Colonic mucosa (tissue), 4 donors: Measurements from ENCODE around the gene SND1. TPM values are rescaled to one million over a fixed set of nuclear protein-coding genes. Genes with fewer than 3 reads are reported as not detected.

Experiments used
- DNase-seq: peaks from one replicate; pipeline ENCODE4 v3.0.0-alpha.2; 2020
- H3K27ac ChIP-seq: fragments of 200-600 bp; one replicate; pipeline ENCODE4 v1.8.0; 2021
- H3K27me3 ChIP-seq: fragments of 200-600 bp; one replicate; pipeline ENCODE4 v1.8.0; 2021
- H3K36me3 ChIP-seq: fragments of 200-600 bp; one replicate; pipeline ENCODE4 v1.8.0; 2021
- H3K4me1 ChIP-seq: fragments of 200-600 bp; one replicate; pipeline ENCODE4 v1.8.0; 2021; ENCODE audit warnings: mild to moderate bottlenecking
- H3K4me3 ChIP-seq: fragments of 200-600 bp; one replicate; pipeline ENCODE4 v1.8.0; 2021
- H3K9ac ChIP-seq, 2 donors: one replicate each; pipeline ENCODE4 v1.7.0; 2013; ENCODE audit warnings: control low read depth in 2 of 2, low read depth in 2 of 2, low read length in 2 of 2
- H3K9me3 ChIP-seq: fragments of 200-600 bp; one replicate; pipeline ENCODE4 v1.8.0; 2021
- intact Hi-C: fragments of 100-400 bp; cut with DNase I; formaldehyde crosslinking; loops from one replicate; pipeline ENCODE4 v1.14.1; 2022
- total RNA-seq, 2 donors: library from RNA; stranded (reverse); fragmentation: NEBNext Ultra II Directional in 1 of 2; extraction: Animal tissue kit (Norgen Biotek cat#: 25700) in 1 of 2; gene quantifications; one replicate each; pipeline ENCODE4 v1.2.1, GENCODE V29; 2021
- TF ChIP-seq, protein P1 (sequence below): fragments of 200-600 bp; IDR thresholded peaks from one replicate; pipeline ENCODE4 v1.8.0; 2022; ENCODE audit warnings: antibody characterized with exemption, mild to moderate bottlenecking
- donor health status: healthy.
- donor health status: DM: no; HTN: no; CAD: no.
- donor health status: DM: no; HTN: no; CAD: no.

Gene SND1
- total RNA-seq, 2 donors from 2014 or later, result 134 to 163 TPM

DNA sequence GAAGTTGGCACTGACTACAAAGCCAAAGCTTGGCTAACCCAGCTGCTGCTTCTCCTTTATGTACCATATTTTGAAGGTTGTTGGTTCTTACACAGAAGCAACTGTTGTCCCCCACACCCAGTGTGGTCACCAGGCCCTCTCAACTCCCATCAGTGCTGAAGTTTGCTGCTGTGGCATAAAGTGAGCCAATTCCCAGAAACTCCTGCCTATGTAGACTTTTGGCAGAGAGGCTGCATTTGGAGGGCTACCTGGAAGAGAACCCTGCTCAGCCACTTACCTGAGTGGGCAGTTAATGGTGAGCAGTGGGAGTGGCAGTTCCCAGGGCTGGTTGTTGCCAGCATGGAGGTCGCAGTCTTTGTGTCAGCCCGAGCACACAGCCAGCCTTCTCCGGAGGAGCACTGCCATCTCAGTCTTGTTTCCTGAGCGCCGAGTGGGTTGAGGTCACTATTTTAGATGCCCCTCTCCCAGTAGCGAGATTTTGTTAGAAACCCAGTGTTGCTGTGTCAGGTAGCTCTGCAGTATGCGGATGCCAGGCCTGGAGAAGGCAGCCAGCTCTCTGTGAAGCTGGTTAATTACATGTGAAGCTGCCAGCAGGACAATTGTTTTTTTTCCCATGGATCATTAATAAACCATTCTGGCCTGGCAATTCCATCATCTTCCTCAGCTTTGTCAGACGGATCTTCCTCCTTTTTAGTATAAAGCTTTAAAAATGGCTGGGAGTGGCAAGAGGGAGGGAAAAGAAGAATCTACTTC is 354.7 kb downstream of the SND1 start:
- Histone ChIP-seq H3K27me3 (no peaks in the 10 kb centered on the region), H3K4me3 (no peak overlapping the region), H3K9me3 (no peaks in the 10 kb centered on the region), H3K4me1 (no peaks in the 10 kb centered on the region), H3K9ac (no peak overlapping the region), H3K27ac (no peak overlapping the region), H3K36me3 (no peaks in the 10 kb centered on the region)
- TF ChIP-seq, protein P1, sequence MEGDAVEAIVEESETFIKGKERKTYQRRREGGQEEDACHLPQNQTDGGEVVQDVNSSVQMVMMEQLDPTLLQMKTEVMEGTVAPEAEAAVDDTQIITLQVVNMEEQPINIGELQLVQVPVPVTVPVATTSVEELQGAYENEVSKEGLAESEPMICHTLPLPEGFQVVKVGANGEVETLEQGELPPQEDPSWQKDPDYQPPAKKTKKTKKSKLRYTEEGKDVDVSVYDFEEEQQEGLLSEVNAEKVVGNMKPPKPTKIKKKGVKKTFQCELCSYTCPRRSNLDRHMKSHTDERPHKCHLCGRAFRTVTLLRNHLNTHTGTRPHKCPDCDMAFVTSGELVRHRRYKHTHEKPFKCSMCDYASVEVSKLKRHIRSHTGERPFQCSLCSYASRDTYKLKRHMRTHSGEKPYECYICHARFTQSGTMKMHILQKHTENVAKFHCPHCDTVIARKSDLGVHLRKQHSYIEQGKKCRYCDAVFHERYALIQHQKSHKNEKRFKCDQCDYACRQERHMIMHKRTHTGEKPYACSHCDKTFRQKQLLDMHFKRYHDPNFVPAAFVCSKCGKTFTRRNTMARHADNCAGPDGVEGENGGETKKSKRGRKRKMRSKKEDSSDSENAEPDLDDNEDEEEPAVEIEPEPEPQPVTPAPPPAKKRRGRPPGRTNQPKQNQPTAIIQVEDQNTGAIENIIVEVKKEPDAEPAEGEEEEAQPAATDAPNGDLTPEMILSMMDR, result no peak
- intact Hi-C loops, result no loop called here
- DNase-seq, result no peak

DNA sequence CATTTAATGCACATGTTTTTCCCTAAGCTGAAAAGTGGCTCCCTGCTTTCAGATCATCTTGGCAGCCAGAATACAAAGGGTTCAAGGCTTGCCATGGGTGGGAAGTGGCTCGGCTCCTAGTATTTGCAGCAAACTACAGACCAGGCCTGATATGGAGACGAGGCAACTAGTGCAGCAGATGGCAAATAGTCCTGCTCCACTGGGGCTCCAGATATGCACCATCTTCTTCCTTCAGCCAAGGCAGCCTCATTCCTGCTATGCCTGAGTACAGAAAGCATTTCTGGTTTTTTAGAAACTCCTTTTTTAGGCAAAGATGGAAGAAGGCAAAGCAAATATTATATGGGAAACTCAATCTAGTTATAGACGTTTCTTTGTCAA is 355.3 kb downstream of the SND1 start:
- Histone ChIP-seq H3K9ac (no peak overlapping the region), H3K4me1 (no peaks in the 10 kb centered on the region), H3K4me3 (no peak overlapping the region), H3K27me3 (no peaks in the 10 kb centered on the region), H3K9me3 (no peaks in the 10 kb centered on the region), H3K36me3 (no peaks in the 10 kb centered on the region), H3K27ac (no peak overlapping the region)
- TF ChIP-seq, protein P1, result no peak
- intact Hi-C loops, result no loop called here
- no peak for DNase-seq

DNA sequence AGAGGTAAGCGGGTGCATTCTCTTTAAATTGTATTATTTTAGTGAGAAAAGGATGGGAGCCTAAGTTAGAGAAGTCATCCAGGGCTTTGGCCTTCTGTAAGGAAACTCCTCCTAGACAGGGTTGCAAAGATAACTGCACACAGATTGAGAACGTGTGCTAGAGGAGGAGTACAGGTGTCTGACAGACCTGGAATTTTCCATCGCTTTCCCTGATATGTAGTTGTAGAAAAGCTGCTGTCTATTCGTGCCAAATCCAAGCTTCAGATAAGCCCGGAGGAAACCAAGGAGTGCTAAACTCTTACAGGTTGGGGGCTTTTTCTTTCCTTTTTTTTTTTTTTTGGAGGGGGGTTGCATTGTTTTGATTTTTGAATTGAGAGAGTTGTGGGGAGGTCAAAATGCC is 356.1 kb downstream of the SND1 start:
- no peaks in the 10 kb centered on the region for H3K27me3 ChIP-seq
- H3K4me3 ChIP-seq, result no peak overlapping the region
- no peaks in the 10 kb centered on the region for H3K9me3 ChIP-seq
- H3K9ac ChIP-seq, result no peak overlapping the region
- intact Hi-C loops, result no loop called here
- no peaks in the 10 kb centered on the region for H3K36me3 ChIP-seq
- no peak for DNase-seq
- no peaks in the 10 kb centered on the region for H3K4me1 ChIP-seq
- H3K27ac ChIP-seq, result no peak overlapping the region
- TF ChIP-seq, protein P1, result no peak

DNA sequence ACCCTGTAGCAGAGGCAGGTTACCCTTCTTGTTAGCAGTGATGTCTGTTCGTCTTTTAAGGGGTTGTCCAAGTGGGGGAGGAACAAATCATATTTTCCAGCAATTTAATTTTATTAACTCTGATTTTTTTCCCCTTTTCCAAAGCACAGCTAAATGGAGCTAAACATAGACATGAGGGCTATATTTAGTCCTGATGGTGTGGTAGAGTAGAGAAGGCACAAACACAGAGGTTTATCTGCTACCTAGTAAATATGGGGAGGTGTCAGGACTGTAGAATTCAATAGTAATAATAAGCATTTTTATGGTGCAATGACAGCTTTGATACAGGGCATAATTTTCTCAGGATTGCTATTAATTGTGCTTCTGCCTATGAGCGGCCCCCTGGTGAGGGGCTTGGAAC is 356.8 kb downstream of the SND1 start:
- Histone ChIP-seq H3K4me3 (no peak overlapping the region), H3K4me1 (no peaks in the 10 kb centered on the region), H3K36me3 (no peaks in the 10 kb centered on the region), H3K27me3 (no peaks in the 10 kb centered on the region), H3K9ac (no peak overlapping the region), H3K27ac (no peak overlapping the region), H3K9me3 (no peaks in the 10 kb centered on the region)
- TF ChIP-seq, protein P1, result no peak
- no peak for DNase-seq
- intact Hi-C loops, result no loop called here

DNA sequence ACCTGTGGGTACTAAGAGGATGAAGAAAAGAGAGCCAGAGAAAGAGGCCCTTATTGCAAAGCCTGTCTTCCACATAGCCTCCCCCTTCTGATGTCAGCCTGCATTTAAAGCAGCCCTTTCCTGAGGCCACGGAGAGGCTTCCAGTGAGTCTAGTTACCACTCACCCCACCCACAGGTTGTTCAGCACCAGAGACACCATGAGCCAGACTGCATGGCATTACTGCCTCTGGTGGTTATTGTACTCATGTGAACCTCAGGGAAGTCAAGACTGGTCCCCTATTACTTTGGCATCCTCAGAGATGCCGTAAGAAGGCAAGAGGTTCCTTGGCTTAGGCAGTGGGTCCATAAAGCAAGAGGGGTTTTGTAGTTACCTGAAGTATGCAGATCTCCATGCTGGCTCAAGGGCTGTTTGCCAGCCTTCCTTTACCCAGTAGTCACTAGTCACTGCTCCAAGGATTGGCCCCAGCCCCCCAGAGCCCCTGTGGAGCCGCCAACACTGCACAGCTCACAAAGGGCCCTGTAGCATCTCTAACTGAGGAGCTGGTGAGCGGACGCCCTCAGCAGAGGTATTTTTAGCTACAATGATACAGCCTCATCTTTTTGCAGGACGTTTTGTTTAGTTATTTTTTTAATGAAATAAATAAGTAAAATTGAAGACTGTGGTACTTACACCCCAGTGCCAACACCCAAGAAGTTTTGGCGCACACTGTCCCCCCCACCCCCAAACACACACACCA is 358.6 kb downstream of the SND1 start:
- Histone ChIP-seq H3K9ac (no peak overlapping the region), H3K27ac (no peak overlapping the region), H3K36me3 (no peaks in the 10 kb centered on the region), H3K4me1 (no peaks in the 10 kb centered on the region), H3K27me3 (no peaks in the 10 kb centered on the region), H3K9me3 (no peaks in the 10 kb centered on the region), H3K4me3 (no peak overlapping the region)
- no peak for DNase-seq
- TF ChIP-seq, protein P1, result no peak
- intact Hi-C loops, result loop anchor here (10.0 kb wide), 1 partner anchor 286 kb away; no protein-coding TSS in a partner anchor
